HG03575 (cell line): ENCODE data around the gene CPVL.

Experiments
- ATAC-seq: cut with Tn5 transposase; IDR thresholded peaks from one replicate; pipeline ENCODE4 v1.9.1; 2021; ENCODE audit not compliant: unreplicated experiment, insufficient number of reproducible peaks, low FRiP score; ENCODE audit errors: extremely low read depth

Gene CPVL

GRCh38 chr7:29030781-29031275 is 115.5 kb downstream of the CPVL start:
- no peak for ATAC-seq

GRCh38 chr7:29022291-29022988 is 123.9 kb downstream of the CPVL start:
- ATAC-seq: no peak

DNA sequence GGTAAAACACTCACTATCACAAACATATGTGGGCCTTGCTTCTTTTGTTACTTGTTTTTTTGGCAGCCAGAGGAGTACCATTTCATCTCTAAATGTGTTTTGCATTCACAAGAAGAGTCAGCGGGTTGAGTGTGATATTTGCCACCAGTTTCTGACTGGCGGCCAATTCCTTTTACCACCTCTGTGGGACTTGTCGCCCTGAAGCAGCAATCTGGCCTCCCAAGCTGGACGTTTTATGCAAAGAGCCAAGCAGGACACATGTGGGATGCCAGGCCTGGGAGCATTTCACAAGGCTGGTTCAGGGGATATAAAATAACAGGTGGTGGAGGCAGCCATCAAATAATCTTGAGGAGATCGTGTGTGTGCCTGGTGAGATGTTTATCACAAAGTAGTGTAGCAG is 126.4 kb downstream of the CPVL start:
- ATAC-seq: no peak

GRCh38 chr7:29019387-29019786 is 127.0 kb downstream of the CPVL start:
- no peak for ATAC-seq

- no peak for ATAC-seq
Measured at GRCh38 chr7:29017713-29018112, 128.6 kb downstream of the CPVL start.

DNA sequence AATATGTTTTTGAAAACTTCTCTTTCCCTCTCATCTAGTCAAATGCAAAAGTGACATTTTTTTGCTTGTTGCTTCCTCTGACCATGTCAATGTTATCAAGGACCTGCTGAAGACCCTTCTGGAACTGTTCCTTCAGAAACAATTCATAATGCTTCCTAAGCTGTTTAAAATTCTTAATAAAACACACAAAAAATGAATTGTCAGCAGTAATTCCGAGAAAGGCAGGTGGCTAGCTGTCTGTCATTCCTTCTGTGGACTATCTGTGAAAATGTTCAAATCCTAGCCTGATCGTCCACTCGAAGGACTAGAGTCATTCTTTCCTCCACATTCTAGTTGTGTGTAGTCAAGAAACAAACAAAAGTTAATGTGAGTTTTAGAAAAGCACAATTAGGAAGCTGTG is 131.6 kb downstream of the CPVL start:
- no peak for ATAC-seq

DNA sequence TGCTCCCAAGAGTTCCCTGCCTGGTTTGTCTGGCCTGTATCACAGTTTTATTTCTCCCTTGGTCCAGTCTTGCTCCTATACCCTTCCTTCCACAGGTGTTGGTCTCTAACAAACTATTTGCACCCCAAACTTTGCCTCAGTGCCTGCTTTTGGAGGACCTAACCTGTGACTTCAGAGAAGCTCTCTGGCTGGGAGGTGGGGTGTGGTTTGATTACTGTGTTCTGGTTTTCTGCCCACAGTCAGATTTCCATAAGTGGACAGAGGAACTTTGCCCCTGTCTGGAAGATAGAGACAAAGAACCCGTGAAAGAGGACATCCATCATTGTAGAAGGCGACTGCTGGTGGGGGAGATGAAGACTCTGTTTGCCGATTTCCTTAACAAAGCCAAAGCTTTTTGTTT is 132.4 kb downstream of the CPVL start:
- no peak for ATAC-seq

DNA sequence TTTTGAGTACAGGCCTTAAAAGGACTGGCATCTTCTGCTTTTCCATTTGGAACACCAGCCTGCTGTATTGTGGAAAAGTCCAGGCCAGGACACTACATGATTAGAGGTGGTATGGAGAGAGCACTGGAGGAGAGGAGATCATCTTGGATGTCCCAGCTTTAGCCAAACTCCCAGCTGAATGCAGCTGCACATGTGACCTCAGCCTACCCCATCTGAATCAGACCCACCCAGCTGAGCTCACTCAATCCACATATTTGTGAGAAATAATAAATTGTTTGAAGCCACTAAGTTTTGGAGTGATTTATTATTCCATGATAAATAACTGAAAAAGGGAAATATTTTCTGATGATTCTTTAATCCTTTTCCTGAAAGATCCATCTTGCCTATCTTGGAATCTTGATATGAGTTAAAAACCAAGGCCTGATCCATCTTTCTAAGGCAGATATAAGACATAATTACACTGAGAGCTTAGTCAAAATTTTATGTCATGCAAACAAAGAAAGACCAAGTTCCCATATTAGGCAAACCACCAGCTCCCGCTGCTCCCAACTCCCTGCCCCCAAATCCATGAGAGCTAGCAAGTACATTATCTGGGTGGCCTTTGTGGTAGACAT is 133.1 kb downstream of the CPVL start:
- no peak for ATAC-seq

GRCh38 chr7:29009947-29010346 is 136.4 kb downstream of the CPVL start:
- no peak for ATAC-seq

- no peak for ATAC-seq
Measured at GRCh38 chr7:29008590-29008989, 137.7 kb downstream of the CPVL start.

- ATAC-seq: no peak
Measured at GRCh38 chr7:29007127-29007526, 139.2 kb downstream of the CPVL start.

- ATAC-seq: no peak
Measured at GRCh38 chr7:29005829-29006228, 140.5 kb downstream of the CPVL start.

DNA sequence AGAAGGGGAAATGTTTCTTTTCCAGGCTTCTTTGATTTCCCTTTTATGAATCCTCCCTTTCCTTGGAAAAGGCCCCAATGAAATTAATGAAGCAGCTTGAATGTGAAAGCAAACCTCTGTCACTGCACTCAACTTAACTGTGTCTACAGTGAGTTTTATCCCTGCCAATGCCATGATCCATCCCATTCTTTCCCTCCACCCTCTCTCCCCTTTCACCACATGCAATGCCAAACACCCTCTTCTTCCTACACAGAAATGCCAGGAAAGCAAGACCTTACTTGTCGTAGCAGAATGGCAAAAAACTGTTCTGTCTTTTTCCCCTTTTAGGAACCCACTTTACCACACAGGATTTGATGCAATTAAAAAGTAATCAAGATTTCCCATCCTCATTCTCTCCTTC is 140.9 kb downstream of the CPVL start:
- ATAC-seq: no peak

DNA sequence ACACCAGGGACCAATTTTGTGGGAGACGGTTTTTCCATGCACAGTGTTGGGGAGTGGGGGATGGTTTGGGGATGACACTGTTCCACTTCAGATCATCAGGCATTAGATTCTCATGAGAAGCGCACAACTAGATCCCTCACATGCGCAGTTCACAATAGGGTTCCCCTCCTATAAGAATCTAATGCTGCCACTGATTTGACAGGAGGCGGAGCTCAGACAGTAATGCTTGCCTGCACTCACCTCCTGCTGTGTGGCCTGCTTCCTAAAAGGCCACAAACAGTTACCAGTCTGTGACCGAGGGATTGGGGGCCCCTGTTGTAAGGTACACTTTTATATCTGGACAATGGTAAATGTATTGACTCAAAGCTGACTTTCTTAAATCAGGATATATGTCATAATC is 142.6 kb downstream of the CPVL start:
- no peak for ATAC-seq

DNA sequence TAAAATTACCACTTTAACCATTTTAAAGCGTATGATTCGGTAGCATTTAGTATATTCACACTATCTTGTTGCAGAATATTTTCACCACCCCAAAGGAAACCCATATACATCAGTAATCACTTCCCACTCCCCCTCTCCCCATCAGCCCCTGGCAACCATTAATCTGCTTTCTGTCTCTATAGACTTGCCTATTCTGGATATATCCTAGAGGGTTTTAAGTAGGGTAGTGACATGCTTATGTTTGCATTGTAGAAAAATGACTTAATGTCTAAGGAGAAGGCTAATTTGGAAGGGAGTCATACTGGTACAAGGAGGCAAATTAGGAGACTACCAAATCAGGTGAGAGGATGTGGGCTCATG is 145.6 kb downstream of the CPVL start:
- ATAC-seq: no peak

GRCh38 chr7:28999895-29000716 is 146.2 kb downstream of the CPVL start:
- no peak for ATAC-seq

- ATAC-seq: no peak
Measured at GRCh38 chr7:28999427-28999826, 146.9 kb downstream of the CPVL start.

GRCh38 chr7:28998105-28998504 is 148.2 kb downstream of the CPVL start:
- no peak for ATAC-seq

DNA sequence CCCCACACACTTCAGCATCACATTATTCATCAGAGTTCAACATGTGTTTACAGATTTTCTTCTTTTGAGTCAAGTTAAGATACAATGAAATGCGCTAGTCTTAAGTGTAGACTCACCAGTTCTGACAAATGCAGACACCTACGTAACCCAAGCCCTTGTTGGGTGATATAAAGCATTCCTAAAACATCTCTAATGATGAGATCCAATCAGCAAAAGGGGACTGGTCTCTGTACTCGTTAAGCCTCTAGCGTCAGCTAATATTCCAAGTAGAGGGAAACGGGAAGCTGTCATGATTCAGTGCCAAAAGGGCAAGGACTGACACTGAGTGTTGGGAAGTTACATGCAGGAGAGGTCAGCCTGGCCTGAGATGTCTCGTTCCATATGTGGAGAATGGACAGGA is 149.5 kb downstream of the CPVL start:
- no peak for ATAC-seq

DNA sequence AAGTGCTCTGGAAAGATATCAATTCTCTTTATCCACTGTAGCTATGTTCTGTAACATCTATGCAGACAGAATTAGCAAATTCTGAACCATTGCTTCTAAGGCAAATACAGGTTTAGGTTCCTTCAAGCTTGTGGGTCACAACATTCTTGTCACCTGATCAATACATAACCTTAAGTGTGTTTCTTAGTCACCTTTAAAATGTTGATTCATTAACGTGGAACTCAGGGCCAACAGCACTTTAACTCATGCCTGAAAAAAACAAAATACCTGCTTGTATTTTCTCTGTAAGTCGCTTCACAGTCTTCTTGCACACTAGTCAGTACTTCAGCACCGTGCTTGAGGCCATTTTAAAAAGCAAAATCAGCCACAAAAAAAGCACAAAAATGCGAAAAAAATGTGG is 153.0 kb downstream of the CPVL start:
- ATAC-seq: no peak
